Hippocampal formation (tissue), 2 donors: ENCODE measurements around the gene TK2.
"Not testable (repeated sequence)": the region's sequence is repeated elsewhere in the genome, so short reads cannot be mapped to it uniquely, and the experiment has no call there.

ENCODE experiments used
- DNase-seq, 2 donors: peaks; one replicate each; lab custom pipeline; 2025; lab: John Stamatoyannopoulos, UW

Gene TK2

DNA sequence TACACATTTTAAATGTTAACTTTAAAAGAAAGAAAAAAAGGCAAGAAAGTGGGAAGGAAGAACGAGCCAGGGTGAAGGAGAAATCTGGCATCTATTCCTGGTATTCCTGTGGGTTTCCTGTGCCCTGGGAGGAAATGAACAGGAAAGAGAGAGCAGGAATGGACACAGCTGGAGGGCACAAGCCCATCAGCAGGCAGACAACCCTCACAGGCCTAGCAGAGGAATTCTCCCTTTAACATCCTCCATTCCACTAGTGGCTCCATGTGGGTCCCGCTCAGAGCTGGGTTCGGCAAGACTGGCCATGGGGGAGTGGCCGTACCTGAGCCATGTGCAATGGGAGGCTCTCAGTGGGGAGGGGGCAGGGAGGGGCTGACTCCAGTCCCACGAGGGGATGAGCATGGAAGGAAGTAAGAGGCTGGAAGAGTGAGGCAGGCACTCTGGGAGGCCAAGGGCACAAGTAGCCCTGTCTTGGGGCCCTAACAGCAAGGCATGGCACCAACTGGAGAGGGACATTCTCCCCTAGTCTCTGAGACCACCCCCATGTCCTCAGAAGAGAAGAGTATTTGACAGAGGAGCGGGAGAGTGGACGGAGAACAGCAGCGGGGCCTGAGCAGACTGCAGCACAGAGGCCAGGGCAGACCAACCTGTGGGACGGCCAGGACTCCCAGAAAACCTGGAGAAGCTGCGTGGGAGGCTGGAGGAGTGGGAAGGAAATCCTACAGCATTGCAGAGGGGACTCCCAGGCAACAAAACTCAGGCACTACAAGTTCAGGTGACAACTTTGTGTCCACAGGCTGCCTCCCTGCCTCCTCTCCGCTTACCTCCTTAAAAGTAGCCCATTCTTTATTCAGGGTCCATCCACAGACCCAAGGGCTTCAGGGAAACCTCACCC is 30.2 kb downstream of the TK2 start:
- no peak for DNase-seq

DNA sequence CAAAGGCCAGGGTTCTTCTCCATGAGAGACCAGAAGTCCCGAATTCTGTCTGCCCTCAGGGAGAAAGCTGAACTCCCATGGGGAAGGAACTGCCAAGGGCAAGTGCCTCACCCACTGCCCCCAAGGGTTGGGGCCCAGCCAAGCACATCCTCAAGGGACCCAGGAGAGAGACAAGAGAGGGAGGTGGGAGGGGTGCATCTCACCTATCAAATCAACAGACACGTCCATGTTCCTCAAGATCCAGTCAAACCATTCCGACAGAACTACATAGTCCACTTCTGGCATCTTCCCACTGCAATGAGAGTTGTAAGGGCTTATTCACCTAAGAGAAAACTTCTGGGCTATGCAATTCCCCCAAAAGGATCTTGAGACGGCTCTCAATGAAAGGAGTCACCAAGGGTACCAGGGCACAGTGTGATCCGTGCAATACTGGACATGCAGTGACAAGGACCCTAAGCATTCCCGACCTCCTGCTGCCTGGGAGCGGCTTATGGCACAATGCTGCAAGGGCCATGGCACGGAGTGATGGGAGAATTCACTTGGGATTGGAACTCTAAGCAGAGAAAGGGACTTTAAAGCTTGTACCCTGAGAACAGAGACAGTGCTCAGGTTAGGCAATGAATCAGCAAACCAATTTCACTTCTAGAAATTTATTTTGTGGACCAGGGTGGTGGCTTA is 32.2 kb downstream of the TK2 start:
- DNase-seq, result no peak

DNA sequence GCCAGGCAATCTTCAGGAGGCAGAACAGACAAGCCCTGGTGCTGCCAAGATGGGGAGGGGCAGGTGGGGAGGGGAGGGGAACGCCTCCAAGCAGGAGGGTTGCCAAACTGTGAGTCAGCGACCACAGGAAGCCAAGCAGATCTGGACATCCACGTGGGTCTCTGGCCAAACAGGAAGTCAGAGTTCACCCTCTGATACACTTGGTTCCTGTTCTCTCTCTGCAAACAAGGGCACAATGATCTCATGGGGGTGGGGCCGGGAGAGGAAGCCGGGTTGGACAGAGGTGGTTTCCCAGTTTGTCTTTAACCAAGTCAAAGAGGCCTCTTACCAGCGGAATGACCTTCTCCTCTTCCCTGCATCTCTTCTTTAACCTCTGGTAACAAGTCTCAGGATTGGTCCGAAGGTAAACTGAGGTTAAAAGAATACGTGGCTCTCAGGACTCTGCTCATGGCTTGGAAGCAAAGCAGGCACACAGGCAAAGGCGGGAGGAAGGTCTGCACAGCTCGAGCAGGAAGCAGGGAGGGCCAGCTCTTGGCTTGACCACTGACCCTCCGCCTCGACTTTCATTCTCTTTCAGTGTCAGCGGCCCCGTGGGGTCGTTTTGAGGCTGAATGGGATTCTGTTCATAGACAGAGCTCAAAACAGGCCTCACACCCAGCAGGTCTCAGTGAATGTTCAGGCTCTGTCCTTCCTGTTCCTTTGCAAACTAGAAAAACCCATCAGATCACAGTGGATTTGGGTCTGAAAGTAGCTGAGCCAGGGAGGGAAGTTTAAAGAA is 32.9 kb downstream of the TK2 start:
- peak; percentile 92 to 93 for DNase-seq

DNA sequence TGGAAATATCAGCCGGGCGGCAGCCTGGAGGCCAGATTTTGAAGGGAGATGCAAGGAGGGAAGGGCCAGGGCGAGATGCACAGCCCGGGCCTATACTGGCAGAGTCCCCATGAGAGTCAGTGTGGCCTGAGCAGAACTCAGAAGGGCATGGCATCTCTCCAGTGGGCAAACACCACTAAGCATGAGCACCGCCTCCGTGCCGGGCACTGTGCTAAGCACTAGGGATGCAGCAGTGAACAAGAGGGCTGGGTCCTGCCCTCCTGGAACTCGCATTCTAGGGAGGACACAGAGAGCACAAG is 33.5 kb downstream of the TK2 start:
- no peak for DNase-seq

DNA sequence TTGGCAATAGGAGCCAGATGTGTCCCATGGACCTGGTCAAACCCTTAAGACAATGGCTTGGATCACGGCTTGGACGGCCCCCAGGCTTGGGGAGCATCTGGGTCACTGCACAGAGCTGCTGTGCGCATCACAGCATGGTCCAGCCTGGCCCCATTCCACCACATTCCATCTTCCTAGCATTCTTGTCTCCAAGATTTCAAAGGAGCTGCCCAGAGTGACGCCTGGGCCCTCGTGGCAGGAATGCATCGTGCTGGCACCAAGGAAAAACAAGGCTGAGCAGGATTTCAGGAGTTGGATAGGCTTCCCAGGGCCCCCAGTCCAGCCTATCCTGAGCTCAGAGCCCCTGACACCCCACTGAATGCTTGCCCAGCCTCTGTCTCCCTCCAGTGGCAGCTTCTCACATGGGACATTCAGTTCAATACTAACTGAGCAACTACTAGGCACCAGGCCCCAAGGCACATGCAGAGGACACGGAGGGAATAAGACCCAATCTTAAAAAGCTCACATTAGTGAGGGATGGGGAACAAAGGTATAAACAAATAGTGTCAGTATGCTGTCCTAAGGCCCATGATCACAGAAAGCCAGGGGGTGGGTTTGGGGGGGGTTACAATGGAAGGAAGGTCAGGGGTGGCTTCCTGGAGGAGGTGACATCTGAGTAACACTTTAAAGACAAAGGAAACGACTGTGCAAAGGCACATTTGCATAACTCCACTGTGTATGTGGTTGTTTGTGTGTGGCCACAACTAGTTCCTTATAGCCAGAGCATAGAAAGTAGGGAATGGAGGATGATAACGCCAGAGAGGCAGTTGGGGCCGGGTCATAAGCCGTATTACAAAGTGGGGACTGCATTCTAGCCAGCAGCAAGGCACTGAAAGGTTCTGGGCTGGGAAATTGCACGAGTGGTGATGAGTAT is 34.1 kb downstream of the TK2 start:
- DNase-seq, result no peak

DNA sequence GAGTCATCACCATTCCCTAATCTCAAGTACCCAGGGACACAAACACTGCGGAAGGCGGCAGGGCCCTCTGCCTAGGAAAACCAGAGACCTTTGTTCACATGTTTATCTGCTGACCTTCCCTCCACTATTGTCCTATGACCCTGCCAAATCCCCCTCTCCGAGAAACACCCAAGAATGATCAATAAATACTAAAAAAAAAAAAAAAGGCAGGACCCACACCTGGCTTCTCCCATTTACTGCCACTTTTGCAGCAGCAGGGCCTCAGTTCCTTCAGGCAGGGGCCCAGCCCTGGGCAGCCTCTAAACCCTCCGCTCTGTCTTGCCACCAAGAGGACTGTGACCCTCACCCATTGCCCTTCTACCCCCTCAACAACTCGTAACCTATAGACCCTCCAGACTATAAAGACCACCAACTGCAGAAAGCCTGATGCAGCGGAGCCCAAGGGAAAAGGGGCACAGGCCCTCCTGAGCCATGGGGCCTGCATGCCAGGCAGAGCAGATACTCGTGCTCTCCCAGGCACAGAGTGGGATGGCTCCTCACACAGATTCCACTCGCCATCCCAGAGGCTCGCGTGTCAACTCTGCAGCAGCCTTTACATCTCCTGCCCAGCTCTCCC is 34.8 kb downstream of the TK2 start:
- not testable (repeated sequence) for DNase-seq

DNA sequence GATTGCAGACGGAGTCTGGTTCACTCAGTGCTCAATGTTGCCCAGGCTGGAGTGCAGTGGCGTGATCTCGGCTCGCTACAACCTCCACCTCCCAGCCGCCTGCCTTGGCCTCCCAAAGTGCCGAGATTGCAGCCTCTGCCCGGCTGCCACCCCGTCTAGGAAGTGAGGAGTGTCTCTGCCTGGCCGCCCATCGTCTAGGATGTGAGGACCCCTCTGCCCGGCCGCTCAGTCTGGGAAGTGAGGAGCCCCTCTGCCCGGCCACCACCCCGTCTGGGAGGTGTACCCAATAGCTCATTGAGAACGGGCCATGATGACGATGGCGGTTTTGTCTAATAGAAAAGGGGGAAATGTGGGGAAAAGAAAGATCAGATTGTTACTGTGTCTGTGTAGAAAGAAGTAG is 35.5 kb downstream of the TK2 start:
- DNase-seq, result not testable (repeated sequence)

DNA sequence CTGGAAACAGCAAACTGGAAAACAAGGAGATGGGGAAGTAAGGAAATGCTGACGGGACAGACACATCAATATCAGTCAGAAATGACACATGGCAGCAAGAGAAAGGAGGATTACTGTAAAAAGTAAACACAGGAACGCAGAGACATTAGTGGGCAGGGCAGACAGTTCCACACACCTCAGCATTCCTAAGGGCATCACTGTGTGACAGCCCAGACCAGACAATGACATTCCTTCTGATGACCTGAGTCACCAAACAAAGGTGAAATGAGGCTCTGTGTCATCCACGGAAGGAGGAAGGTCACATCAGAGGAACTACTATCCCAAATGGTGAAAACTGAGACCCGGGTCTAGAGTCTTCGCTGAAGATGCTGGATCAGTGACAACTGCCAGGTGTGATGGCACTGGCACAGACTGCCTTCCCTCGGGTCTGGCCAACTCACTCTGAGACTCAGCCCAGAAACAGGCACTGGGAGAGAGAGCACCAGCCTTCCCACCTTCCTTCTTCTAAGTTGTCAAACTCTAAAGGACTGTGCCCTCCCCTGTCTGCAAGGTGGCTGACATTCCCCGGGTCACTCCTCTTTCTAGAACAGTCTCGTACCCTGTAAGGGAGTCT is 36.7 kb downstream of the TK2 start:
- DNase-seq, result no peak

DNA sequence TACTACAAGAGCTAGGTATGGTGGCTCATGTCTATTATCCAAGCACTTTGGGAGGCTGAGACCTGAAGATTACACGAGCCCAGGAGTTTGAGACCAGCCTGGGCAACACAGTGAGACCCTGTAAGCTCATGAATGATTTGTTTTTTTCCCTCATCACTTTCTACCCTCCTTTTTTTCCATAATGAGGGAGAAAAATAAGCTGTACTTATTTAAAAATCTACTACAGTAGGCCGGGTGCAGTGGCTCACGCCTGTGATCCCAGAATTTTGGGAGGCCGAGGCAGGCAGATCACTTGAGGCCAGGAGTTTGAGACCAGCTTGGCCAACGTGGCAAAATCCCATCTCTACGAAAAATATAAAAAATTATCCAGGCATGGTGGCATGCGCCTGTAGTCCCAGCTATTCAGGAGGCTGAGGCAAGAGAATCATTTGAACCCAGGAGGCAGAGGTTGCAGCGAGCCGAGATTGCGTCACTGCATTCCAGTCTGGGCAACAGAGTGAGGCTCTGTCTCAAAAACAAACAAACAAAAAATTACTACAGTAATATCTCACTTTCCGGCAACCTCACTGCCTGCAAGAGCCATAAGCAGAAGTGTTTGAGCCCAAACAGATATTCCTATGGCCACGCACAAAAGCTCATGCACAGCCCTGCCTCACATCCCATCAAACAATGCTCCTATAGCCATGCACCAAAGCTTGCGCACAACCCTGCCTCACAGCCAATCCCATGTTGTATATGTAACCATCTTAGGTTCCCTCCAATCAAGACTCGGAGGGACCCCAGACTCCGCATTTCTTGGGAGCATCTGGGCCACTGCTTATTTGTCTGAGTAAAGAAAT is 37.4 kb downstream of the TK2 start:
- DNase-seq, result no peak

DNA sequence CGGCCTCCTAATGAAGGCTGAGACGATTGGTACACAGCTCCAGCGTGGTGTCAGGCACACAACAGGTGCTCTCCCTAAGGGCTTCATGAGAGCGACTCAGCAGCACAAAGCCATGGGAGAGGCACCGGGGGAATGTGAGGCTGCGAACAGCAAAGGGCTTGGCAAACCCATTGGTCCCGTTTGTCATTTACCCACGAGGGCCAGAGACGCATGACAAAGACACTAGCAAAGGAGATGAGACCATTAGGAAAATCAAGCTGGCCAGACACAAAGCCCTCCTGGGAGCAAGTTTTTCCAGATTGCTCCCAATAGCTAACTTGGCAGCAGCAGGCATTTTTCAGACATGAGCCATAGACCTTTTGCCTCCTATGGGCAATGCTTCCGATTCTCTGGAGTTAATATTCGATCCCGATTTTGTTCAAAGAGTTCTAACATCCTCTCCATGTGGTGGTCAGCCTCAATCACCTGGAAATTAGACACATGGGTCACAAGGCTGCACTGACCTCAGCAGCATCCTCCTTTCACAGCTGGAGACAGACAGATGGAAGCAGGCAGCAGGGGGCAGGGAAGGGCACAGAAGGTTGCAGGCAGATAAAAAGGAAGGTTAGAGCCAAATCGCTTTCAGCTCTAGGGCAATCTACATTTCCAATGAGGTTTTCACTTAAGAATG is 38.2 kb downstream of the TK2 start:
- no peak for DNase-seq

DNA sequence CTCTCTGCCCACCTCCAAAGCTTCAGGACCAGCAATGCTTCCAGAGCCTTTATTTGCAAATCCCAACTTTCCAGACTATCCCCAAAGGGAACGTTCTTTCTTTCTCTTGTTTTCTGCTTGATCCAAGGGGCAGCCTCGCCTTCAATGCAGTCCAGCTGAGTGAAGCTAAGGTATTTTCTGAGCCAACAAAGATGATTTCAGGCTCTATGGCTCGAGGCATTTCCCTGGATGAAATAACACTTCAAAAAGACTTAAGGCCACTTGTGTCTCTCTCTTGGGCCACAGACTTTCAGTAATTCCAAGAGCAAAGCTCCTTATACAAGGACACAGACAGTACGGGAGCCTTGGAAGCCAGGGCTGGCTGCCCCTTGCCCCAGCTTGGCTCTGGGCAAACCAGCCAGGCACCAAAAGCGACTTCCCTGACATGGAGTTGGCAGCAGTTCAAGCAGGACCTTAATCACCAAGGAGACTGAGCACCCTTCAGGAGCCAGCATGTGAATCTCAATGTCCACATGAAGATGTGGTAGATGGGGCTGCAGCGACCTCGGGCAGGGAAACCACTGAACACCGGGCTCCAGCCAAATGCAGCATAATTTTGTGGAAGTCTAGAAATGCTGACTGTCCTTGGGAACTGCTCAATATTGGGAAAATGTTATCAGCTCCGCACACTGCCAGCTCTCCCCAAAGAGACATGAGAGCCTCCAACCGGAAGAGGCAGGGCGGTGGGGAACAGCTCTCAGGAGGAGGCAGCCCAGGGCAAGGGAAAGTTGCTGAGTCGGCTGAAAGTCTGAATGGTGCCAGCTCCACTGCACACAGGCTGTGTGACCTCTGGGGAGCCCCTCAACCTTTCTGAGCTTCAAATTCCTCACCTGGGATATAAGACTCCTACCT is 39.0 kb downstream of the TK2 start:
- peak in 1 of 2 donors; percentile 46 for DNase-seq

DNA sequence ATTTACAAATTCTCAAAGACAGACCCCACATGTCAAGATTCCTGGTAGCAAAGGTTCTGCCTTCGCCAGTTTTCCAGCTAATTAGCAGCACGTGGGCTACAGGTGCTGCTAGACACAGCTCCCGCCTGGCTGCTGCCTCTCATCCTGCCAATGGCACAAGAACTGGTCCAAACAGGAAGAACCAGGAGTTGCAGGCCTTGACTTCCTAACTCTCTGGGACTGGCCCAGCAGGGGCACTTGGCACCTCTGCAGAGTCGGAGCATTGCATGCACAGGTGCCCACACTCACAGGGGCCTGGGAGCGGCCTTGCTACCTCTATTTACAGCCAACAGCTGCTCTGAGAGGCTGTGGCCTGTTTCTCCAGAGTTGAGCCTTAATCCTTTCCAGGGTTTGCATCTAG is 39.6 kb downstream of the TK2 start:
- DNase-seq, result no peak

DNA sequence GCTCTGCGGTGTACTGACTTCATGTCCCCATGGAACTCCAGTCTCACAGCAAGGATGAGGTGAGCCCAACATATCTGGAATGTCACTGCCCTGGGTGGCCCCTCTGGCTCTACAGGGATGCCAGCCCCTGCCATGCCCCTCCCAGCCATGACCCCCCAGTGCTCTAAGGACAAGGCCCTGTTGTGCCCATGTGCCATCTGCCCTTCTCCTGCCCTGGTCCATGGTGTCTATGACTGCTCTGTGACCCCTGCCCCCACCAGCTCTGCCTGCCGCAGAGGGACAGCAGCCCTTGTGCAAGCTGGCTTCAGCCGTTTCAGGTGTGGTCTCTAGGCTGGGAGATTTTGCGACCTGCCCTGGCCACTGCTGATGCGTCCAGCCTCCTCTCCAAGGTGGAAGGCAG is 40.3 kb downstream of the TK2 start:
- no peak for DNase-seq

DNA sequence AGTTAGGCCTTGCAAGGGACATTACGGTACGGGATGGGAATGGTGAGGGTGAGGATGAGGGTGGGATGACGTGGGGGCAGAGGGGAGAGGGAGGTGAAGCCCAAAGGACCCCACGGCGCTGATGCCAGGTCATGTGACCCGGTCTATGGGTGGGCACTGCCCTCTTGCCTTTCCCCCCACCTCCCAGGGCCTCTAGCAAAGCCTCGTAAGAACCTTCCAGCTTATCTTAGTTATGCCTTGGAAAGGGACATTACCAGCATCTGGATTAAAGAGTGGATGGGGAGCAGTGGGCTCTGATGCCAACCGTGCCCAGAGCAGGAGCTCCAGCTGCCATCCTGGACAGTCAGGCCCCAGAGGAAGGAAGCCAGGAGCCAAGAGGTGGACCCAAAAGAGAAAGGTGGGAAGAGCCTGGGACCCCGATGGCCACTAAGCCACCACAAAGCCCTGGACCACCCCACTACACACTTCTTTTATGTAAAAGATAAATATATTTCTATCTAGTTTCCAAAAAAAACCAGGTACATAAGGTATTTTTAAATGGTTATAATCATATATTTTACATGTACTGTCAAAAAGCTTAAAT is 40.9 kb downstream of the TK2 start:
- no peak for DNase-seq

DNA sequence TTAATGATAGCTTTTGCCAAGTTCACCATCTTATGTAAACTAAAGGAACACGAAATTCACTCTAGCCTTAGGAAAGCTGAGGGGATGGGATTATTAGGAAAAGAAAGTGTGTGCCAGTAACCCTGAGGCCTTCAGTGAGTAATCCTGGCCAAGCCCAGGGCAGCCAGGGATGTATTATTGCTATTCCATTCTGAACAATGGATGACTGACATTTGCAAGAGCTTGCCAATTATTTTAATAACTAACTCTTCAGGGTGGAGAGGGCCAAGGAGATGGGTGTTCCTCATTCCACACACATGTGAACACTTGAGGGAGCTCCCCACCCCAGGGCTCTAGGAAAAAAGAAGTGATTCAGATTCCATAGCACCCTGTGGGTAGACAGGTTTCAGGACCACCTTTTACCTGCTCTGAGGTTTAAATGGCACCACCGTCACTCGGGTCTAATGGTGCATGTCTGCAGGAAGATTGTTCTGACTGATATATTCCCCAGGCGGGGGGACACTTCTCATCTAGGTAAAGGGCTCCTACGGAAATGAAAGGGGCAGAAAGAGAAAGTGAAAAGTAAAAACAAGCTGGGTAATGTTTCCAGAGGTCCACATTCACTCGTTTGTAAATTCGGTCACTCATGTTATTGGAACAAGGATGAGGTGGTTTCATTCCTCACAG is 41.5 kb downstream of the TK2 start:
- DNase-seq, result no peak

DNA sequence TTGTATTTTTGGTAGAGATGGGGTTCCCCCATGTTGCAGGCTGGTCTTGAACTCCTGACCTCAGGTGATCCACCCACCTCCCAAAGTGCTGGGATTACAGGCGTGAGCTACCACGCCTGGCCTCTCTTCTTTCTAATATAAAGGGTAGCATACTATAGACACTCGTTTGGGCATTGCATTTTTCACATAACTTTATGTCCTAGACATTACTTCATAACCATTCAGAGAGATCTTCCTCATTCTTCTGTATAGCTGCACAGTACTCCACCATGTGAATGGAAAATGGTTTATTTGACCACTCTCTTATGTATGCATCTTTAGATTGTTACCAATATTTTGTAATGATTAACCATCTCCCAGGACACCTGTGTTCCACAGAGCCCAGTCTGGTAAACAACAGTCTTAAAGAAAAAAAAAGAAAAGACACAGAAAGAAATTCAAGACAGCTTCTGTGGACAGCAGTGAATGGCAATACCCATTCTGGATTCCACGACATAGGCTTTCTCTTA is 42.1 kb downstream of the TK2 start:
- DNase-seq, result no peak

DNA sequence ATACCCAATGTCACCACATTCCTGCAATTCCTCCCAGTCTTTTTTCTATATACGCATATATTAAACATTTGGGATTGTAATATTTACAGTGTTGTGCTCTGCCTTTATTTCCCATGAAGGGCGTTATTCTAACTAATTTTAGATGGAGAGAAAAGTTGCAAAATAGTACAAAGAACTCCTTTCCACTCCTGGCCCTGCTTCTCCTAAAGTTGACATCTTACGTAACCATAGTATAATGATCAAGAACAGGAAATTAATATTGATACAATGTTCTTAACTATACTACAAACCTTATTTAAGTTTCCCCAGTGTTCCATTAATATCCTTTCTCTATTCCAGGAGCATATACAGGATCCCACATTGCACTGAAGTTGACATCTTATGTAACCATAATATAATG is 46.3 kb downstream of the TK2 start:
- DNase-seq, result no peak
